ENCODE data around the gene MBL2. TPM values are rescaled to one million over a fixed set of nuclear protein-coding genes. Genes with fewer than 3 reads are reported as not detected.
A peak's percentile ranks its signal among the peaks of the same experiment; 100 is the strongest.

The MBL2 gene
- total and polyA plus RNA-seq, 2 experiments from 2014 or later: not detected

DNA sequence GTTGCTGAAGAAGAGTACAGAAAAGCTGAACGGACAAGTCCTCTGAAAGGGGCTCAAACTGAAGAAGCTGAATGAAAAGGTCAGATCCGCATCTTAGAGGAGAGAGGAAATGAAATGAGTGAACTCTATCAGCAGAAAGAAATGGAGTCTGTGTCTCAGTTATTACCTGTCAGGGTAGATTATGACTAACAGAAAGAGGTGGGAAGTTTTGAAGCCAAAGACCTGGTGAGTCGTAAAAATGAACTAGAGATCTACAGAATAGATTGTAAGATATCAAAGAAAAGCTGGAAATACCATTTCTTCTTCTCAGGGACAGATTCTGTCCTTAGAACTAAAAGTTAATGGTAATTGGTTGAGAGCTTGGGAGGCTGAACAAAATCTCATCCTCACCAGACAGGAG is 11.1 kb upstream of the MBL2 start:
- Histone ChIP-seq H3K4me3 (no peak overlapping the region), H3K4me1 (ENCODE audit: low read depth) (no peaks in the 10 kb centered on the region), H3K9me3 (ENCODE audit: low read depth) (no peaks in the 10 kb centered on the region), H3K27ac (no peak overlapping the region), H3K36me3 (no peaks in the 10 kb centered on the region), H3K27me3 (no peaks in the 10 kb centered on the region)
- no peak for DNase-seq (ENCODE audit: low read depth in 1 of 2, low spot score in 1 of 2)
- TF ChIP-seq, protein P1, sequence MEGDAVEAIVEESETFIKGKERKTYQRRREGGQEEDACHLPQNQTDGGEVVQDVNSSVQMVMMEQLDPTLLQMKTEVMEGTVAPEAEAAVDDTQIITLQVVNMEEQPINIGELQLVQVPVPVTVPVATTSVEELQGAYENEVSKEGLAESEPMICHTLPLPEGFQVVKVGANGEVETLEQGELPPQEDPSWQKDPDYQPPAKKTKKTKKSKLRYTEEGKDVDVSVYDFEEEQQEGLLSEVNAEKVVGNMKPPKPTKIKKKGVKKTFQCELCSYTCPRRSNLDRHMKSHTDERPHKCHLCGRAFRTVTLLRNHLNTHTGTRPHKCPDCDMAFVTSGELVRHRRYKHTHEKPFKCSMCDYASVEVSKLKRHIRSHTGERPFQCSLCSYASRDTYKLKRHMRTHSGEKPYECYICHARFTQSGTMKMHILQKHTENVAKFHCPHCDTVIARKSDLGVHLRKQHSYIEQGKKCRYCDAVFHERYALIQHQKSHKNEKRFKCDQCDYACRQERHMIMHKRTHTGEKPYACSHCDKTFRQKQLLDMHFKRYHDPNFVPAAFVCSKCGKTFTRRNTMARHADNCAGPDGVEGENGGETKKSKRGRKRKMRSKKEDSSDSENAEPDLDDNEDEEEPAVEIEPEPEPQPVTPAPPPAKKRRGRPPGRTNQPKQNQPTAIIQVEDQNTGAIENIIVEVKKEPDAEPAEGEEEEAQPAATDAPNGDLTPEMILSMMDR (IDR thresholded peaks at IDR 0.05; ENCODE audit: low read depth, low read length): no peak

DNA sequence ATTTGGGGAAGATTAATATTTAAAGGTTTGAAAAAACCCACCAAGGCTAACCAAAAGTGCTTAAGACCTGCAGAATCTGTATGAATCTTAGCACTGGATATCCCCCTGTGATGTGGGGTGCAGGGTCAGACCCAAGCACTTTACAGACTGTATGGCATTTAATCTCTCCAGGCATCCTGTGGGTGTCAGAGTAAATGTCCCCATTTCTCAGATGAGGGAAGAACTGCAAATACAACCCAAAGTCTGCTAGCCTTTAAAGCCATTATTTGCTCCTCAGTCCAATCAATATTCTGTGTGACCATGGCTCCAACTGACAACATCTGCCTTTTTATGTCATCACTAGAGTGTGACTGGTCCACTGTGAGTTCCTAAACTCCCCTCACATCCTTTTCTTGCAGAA is 10.0 kb upstream of the MBL2 start:
- Histone ChIP-seq H3K4me3 (no peak overlapping the region), H3K36me3 (no peaks in the 10 kb centered on the region), H3K4me1 (ENCODE audit: low read depth) (no peaks in the 10 kb centered on the region), H3K9me3 (ENCODE audit: low read depth) (no peaks in the 10 kb centered on the region), H3K27ac (no peak overlapping the region), H3K27me3 (peaks cover 3% of the 10 kb centered on the region)
- no peak for DNase-seq (ENCODE audit: low read depth in 1 of 2, low spot score in 1 of 2)
- TF ChIP-seq, protein P1 (IDR thresholded peaks at IDR 0.05; ENCODE audit: low read depth, low read length): no peak

DNA sequence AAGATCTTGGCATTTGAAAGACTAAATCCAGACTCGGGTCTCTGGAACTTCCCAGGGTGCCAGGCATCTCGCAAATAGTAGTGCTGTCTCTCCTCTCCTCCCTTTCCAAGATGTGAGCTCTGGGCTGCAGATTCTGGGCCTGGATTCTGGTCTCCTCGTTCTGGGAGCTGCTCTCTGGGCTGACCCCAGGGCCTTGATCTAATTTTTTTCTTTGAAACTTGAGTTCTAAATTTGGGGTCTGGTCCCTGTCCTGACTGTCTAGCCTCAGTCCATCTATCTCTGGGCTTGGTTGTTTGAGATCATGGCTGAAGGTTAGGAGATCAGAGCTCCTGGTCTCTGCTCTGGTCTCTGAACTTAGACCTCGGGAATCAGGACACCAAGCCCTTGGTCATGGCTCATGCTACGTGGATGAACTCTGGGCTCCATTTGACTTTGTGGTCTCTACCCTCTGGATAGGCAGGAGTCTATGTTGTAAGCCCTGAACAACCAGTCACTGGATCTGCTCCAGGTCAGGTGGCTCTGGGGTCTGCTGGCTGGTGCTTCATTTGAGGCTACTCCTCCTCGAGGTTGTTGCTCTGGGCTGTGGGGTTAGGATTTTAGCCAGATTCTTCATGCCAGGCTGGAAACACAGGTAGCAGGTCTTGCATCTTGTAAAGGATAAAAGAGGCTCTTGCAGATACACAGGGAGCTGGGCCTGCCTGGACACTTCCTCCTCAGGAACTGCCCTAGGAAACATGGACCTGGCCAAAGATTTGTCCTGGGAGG is 8.0 kb upstream of the MBL2 start:
- DNase-seq (ENCODE audit: low read depth in 1 of 2, low spot score in 1 of 2): no peak
- Histone ChIP-seq H3K27ac (no peak overlapping the region), H3K4me1 (ENCODE audit: low read depth) (no peaks in the 10 kb centered on the region), H3K4me3 (no peak overlapping the region), H3K9me3 (ENCODE audit: low read depth) (no peaks in the 10 kb centered on the region), H3K27me3 (peaks cover 3% of the 10 kb centered on the region), H3K36me3 (no peaks in the 10 kb centered on the region)
- TF ChIP-seq, protein P1 (IDR thresholded peaks at IDR 0.05; ENCODE audit: low read depth, low read length): no peak

DNA sequence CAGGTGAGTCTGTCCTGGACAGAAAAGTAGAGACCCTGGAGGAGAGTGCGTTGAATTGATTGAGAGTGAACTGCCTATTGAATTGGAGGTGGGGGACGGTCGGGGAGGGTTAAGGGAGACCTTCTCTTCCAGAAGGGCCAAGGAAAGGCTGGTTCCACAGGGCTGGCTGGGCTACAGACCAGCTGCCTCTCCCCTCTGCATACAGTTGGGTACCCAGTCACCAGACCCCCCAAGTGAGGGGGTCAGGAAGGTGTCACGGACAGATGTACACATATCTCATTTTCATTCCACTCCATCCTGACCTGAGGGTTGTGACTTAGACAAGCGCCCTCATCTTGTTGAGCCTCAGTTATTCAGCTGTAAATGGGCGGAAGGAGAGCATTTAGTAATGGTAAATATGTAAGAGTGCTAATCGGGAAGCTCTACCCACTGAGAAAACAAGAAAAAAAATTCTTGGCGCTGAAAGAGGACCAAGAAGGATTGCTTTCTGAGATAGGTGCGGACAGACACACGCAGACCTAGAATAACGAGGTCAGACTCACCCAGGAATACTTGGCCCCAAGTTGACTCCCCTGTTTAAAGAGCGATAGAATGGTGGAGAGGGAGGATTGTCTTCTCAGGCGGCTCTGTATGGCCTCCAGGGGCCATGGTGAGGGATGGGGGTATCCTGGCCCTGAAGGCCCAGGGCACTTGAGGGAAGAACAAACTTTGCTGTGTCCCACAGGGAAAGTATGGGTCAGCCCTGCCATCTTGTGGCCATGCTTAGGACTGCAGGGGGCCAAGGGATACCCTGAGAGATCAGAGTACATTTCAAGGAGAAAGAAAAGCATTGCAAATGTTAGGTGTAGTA is 7.2 kb upstream of the MBL2 start:
- no peak overlapping the region for H3K27ac ChIP-seq
- no peaks in the 10 kb centered on the region for H3K36me3 ChIP-seq
- peak; percentile 80 for DNase-seq (ENCODE audit: low read depth in 1 of 2, low spot score in 1 of 2)
- H3K27me3 ChIP-seq: peaks cover 3% of the 10 kb centered on the region
- H3K9me3 ChIP-seq (ENCODE audit: low read depth): no peaks in the 10 kb centered on the region
- TF ChIP-seq, protein P1 (IDR thresholded peaks at IDR 0.05; ENCODE audit: low read depth, low read length): peak; percentile 98
- H3K4me3 ChIP-seq: no peak overlapping the region
- H3K4me1 ChIP-seq (ENCODE audit: low read depth): no peaks in the 10 kb centered on the region

DNA sequence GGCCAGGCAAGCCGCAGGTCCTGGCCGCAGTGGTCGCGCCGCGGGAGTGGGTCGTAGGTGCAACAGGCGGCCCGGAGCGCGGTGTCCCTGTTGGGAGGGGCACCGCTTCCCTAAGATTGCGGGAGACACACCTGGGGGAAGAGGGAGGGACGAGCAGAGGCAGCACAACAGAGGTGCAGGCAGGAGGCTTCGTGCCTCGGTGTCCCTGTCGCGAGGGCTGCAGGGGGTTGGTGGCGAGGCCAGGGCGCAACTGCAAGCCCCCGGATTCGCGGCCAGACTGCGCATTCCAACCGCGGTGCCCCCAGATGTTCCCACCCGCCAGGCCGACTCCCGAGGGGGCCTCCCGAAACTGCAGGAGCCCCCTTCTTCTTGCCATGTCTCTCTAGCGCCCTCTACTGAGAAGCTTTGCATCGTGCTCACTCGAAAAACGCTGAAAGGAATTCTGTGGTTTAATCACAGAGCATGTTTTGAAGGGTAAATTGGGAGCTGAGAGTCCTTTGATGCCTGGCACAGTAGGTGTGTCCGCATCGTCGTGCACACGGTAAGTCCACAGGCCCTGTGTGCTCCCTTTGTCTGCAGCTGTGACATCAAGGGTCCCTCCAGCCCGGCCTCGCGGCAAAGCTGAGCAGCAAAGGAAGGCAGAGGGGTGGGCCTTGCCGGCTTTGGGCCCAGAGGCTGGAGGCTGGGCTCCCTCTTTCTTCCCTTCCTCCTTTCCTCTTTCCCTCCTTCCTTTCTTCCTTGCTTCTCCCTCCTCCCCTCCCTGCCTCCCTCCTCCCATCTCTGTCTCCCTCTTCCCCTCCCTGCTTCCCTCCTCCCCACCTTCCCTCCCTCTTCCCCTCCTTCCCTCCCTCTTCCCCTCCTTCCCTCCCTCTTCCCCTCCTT is 6.2 kb upstream of the MBL2 start:
- no peak overlapping the region for H3K27ac ChIP-seq
- TF ChIP-seq, protein P1 (IDR thresholded peaks at IDR 0.05; ENCODE audit: low read depth, low read length): peak; percentile 93
- peak; percentile 17 to 71 for DNase-seq (ENCODE audit: low read depth in 1 of 2, low spot score in 1 of 2)

More for the DNA sequence above, 6.2 kb upstream of the MBL2 start:
- no peak overlapping the region for H3K4me3 ChIP-seq
- H3K36me3 ChIP-seq: no peaks in the 10 kb centered on the region
- no peaks in the 10 kb centered on the region for H3K4me1 ChIP-seq (ENCODE audit: low read depth)
- H3K9me3 ChIP-seq (ENCODE audit: low read depth): no peaks in the 10 kb centered on the region
- peaks cover 3% of the 10 kb centered on the region for H3K27me3 ChIP-seq
